GM13977 (cell line): ENCODE data around the gene SEMA3B.

Experiments
- DNase-seq: peaks from one replicate; pipeline ENCODE4 v3.0.0; 2012; ENCODE audit warnings: low spot score
- in situ Hi-C: fragments of 300-500 bp; cut with MboI; formaldehyde crosslinking; loops from one replicate; pipeline ENCODE4 v1.12.0; 2022; ENCODE audit warnings: low sequenced_read_pairs, low pct_unique_long_range_greater_than_20kb, mixed read lengths, inconsistent platforms; ENCODE audit not compliant: unreplicated experiment
- TF ChIP-seq, protein P1 (sequence below): IDR thresholded peaks from 2 replicates; pipeline ENCODE4 v1.5.1; 2012; ENCODE audit warnings: mild to moderate bottlenecking, control low read depth; ENCODE audit not compliant: insufficient read depth; ENCODE audit errors: extremely low read depth, missing control alignments

Gene SEMA3B

DNA sequence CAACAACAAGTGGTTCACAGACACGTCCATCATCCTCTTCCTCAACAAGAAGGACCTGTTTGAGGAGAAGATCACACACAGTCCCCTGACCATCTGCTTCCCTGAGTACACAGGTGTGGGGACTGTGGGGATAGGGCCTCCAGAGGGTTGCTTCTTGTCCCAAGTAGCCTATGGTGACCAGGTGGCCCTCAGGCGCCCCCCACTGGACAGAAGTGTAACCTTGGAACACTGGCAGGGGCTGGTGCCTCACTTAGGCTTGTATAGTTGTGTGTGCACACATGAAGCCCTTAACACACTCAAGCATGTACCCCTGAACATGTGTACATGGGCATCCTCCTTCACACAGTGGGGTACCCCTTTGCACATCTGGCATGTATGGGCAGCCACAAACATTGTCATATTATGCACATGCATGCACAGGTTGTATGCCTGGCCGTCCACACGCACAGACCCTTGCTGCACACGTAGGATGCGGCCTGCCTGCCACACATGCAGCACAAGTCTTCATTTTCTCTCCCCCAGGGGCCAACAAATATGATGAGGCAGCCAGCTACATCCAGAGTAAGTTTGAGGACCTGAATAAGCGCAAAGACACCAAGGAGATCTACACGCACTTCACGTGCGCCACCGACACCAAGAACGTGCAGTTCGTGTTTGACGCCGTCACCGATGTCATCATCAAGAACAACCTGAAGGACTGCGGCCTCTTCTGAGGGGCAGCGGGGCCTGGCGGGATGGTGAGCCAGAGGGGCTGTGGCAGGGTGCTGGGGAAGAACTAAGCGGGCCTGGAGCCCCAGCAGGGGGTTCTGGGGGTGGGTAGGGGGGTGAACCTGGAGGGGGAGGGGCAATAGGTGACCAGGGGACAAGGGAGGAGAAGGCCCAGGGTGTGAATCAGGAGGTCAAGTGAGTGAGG, 11.7 kb upstream of the SEMA3B start:
- TF ChIP-seq, protein P1, sequence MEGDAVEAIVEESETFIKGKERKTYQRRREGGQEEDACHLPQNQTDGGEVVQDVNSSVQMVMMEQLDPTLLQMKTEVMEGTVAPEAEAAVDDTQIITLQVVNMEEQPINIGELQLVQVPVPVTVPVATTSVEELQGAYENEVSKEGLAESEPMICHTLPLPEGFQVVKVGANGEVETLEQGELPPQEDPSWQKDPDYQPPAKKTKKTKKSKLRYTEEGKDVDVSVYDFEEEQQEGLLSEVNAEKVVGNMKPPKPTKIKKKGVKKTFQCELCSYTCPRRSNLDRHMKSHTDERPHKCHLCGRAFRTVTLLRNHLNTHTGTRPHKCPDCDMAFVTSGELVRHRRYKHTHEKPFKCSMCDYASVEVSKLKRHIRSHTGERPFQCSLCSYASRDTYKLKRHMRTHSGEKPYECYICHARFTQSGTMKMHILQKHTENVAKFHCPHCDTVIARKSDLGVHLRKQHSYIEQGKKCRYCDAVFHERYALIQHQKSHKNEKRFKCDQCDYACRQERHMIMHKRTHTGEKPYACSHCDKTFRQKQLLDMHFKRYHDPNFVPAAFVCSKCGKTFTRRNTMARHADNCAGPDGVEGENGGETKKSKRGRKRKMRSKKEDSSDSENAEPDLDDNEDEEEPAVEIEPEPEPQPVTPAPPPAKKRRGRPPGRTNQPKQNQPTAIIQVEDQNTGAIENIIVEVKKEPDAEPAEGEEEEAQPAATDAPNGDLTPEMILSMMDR = peak; percentile 51
- DNase-seq = no peak
- in situ Hi-C loops = no loop called here

DNA sequence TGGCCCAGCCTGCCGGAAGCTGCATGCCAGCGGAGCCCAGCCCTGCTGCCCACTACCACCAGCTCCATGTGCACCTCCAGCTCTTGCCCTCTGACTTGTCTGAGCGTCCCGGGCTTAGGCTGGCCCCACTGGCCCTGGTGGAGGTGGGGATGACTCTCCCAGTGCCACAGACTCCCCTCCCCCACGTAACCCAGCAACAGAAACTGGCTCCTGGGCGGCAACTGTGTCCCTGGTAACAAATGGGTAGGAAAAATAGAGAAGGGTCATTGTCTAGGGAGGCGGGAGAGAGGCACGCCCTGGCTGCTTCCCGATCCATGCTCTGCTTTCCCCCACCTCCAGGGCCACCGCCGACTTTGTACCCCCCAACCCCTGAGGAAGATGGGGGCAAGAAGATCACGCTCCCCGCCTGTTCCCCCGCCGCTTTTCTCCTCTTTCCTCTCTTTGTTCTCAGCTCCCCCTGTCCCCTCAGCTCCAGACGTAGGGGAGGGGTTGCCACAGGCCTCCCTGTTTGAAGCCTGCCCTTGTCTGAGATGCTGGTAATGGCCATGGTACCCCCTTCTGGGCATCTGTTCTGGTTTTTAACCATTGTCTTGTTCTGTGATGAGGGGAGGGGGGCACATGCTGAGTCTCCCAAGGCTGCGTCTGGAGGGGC, 10.8 kb upstream of the SEMA3B start:
- in situ Hi-C loops = no loop called here
- DNase-seq = no peak
- TF ChIP-seq, protein P1 = no peak

DNA sequence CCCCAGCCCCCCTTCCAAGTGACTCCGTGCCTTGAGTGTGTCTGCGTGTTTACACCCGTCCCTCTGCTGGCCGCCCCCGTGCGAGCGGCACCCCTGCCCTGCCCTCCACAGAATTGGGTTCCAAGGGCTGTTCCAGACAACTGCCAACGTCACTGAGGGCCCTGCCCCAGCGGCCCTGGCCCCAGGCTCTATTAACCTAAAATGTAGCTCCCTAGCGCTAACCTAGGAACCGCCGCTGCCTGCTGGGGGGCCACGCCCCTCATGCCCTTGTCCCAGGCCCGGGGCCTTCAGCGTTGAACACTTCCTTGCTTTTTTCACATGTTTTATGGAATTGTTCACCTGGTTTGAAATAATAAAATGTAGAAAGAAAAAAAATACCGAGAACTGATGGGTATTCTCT, 10.0 kb upstream of the SEMA3B start:
- no peak for DNase-seq
- TF ChIP-seq, protein P1 = no peak
- in situ Hi-C loops = no loop called here

DNA sequence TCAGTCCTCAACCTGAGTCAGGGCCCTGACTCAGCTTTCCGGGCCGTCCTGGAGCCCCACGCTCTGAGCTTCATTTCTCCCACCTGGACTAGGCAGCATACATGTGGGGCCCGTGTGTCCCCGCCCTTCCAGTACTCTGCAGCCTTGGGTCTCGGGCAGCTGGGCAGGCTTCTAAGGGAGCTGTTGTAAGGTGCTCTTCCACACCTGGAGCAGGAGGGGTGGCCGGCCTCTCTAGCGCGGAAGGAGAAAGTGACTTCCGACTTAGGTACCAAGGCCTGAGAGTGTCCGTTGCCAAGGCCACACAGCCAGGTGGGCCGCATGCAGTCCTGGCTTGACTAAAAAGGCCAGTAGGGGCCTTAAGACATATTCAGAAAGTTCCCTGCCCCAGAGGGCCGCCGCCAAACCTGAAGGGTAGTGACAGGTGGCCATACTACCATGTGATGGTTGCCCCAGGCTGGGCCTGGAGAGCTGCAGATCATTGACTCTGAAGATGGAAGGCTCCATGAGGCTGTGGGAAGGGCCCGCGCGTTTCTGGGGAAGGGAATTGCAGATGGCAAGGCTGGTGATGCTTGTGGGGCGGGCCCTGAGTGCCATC, 9.4 kb upstream of the SEMA3B start:
- no peak for DNase-seq
- TF ChIP-seq, protein P1 = no peak
- in situ Hi-C loops = no loop called here

DNA sequence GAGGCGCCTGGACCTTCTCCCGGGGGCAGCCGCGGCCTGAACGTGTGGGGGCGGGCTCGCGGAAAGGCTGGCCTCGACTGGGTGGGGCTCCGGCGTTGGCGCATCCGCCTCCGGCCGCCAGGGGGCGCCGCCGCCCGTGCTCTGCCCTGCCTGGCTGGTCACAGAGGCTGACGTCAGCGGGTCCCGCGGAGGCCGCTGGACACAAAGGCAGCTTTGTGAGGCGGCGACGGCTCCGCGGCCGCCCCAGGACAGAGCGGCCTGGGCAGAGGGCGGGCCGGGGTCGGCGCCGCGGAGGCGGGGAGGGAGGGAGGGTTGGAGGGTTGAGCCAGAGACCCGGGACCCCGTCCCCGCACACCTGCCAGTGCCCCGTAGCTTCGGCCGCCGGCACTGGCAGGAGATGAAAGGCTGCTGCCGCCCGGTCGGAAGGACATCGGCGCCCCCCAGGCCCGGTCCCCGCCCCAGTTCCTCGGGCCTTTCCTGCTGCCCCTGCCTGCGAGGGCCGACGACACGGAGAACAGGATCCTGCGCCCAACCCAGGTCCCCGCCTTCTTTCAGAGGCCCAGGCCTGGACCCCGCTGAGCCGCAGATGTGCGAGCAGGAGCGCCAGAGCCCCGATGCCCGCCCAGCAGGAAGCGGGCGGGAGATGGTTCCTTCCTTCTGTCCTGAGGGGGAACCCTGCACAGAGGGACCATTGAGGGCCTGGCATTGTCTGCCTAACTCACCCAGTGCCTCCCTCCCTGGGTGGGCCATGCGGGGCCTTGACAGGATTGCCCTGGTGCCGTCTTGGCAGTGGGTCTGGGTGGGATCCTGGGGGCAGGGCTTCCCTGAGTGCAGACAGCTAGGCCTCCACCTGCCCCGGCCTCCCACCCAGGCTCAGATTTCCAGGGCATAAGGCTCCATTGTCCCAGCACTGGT, 8.7 kb upstream of the SEMA3B start:
- DNase-seq = peak; percentile 99
- TF ChIP-seq, protein P1 = peak; percentile 99
- in situ Hi-C loops = no loop called here
